Stimulated activated effector memory CD8-positive, alpha-beta T cell treated with anti-CD3 and anti-CD28 coated beads, Interleukin-12 subunit alpha, Interleukin-12 subunit beta, amount 100 ng/mL, for 72 hours (primary cell): Measurements from ENCODE around the gene TYW3.

Experiments used
- ATAC-seq: fragments of 150-1000 bp; cut with Tn5 transposase; 2 replicates; pipeline ENCODE4 v1.10.0; 2021
- DNase-seq, 2 donors: peaks; one replicate each; pipeline ENCODE4 v3.0.0; 2021 to 2022; ENCODE audit warnings: low spot score in 2 of 2
- H3K27ac Mint-ChIP-seq: one replicate; pipeline ENCODE4 v1.8.0; 2022; ENCODE audit warnings: mild to moderate bottlenecking, mixed read lengths
- H3K36me3 Mint-ChIP-seq: one replicate; pipeline ENCODE4 v1.8.0; 2022; ENCODE audit warnings: mild to moderate bottlenecking, mixed read lengths
- H3K4me1 Mint-ChIP-seq: one replicate; pipeline ENCODE4 v1.8.0; 2022; ENCODE audit warnings: mixed read lengths
- H3K4me3 Mint-ChIP-seq: one replicate; pipeline ENCODE4 v1.8.0; 2022; ENCODE audit warnings: mild to moderate bottlenecking, mixed read lengths
- H3K9me3 Mint-ChIP-seq: one replicate; pipeline ENCODE4 v1.8.0; 2022; ENCODE audit warnings: mixed read lengths

Gene TYW3

GRCh38 chr1:74732960-74733603, at the start of gene TYW3, which contains the start of gene CRYZ:
TYW3 (plus strand) TSS chr1:74733152; CDS start chr1:74733245, 93 bp downstream.
CRYZ (minus strand) TSS chr1:74733050; CDS start chr1:74724821, 8,229 bp downstream.
- Mint-ChIP-seq H3K4me3 (peak within 1 kb of the TSS; percentile 88), H3K36me3 (peaks cover 34% of the 10 kb centered on the region), H3K27ac (peak within 1 kb of the TSS; percentile 96), H3K4me1 (peaks cover 39% of the 10 kb centered on the region), H3K9me3 (no peaks in the 10 kb centered on the region)
- ATAC-seq (peak; percentile 93), DNase-seq (peak; percentile 64 to 90)

- H3K36me3 Mint-ChIP-seq = no peaks in the 10 kb centered on the region
- H3K4me3 Mint-ChIP-seq = no peak overlapping the region
- H3K4me1 Mint-ChIP-seq = peaks cover 5% of the 10 kb centered on the region
- DNase-seq (no peak), ATAC-seq (no peak)
- H3K27ac Mint-ChIP-seq = no peak overlapping the region
- no peaks in the 10 kb centered on the region for H3K9me3 Mint-ChIP-seq
These were observed 49.3 kb upstream of the TYW3 start for GRCh38 chr1:74683656-74684055.

- H3K4me3 Mint-ChIP-seq = no peak overlapping the region
- no peaks in the 10 kb centered on the region for H3K9me3 Mint-ChIP-seq
- H3K27ac Mint-ChIP-seq = no peak overlapping the region
- no peaks in the 10 kb centered on the region for H3K36me3 Mint-ChIP-seq
- peaks cover 5% of the 10 kb centered on the region for H3K4me1 Mint-ChIP-seq
- DNase-seq (no peak), ATAC-seq (no peak)
These were observed 48.7 kb upstream of the TYW3 start for GRCh38 chr1:74684301-74684700.

- Mint-ChIP-seq H3K36me3 (no peaks in the 10 kb centered on the region), H3K4me3 (no peak overlapping the region), H3K9me3 (no peaks in the 10 kb centered on the region), H3K4me1 (no peaks in the 10 kb centered on the region), H3K27ac (no peak overlapping the region)
- ATAC-seq (no peak), DNase-seq (no peak)
These were observed 46.0 kb upstream of the TYW3 start for GRCh38 chr1:74686928-74687327.

- Mint-ChIP-seq H3K27ac (no peak overlapping the region), H3K4me1 (no peaks in the 10 kb centered on the region), H3K9me3 (no peaks in the 10 kb centered on the region), H3K36me3 (no peaks in the 10 kb centered on the region), H3K4me3 (no peak overlapping the region)
- peak; percentile 30 to 62 for DNase-seq
- no peak for ATAC-seq
These were observed 43.2 kb upstream of the TYW3 start for GRCh38 chr1:74689621-74690363.

GRCh38 chr1:74690364-74690696, 42.6 kb upstream of the TYW3 start:
- no peaks in the 10 kb centered on the region for H3K4me1 Mint-ChIP-seq
- no peak overlapping the region for H3K27ac Mint-ChIP-seq
- H3K9me3 Mint-ChIP-seq = no peaks in the 10 kb centered on the region
- no peaks in the 10 kb centered on the region for H3K36me3 Mint-ChIP-seq
- DNase-seq (no peak), ATAC-seq (no peak)
- H3K4me3 Mint-ChIP-seq = no peak overlapping the region

GRCh38 chr1:74690909-74691308, 42.0 kb upstream of the TYW3 start:
- Mint-ChIP-seq H3K4me1 (no peaks in the 10 kb centered on the region), H3K4me3 (no peak overlapping the region)

GRCh38 chr1:74693473-74693872, 39.5 kb upstream of the TYW3 start:
- H3K4me3 Mint-ChIP-seq = no peak overlapping the region
- no peak overlapping the region for H3K27ac Mint-ChIP-seq
- no peaks in the 10 kb centered on the region for H3K4me1 Mint-ChIP-seq
- no peaks in the 10 kb centered on the region for H3K9me3 Mint-ChIP-seq
- no peak for ATAC-seq
- no peak for DNase-seq
- no peaks in the 10 kb centered on the region for H3K36me3 Mint-ChIP-seq

More at GRCh38 chr1:74690909-74691308, 42.0 kb upstream of the TYW3 start:
- no peak overlapping the region for H3K27ac Mint-ChIP-seq
- ATAC-seq (no peak), DNase-seq (no peak)
- no peaks in the 10 kb centered on the region for H3K36me3 Mint-ChIP-seq
- no peaks in the 10 kb centered on the region for H3K9me3 Mint-ChIP-seq

- Mint-ChIP-seq H3K9me3 (no peaks in the 10 kb centered on the region), H3K4me1 (peaks cover 4% of the 10 kb centered on the region), H3K4me3 (no peak overlapping the region), H3K36me3 (peaks cover 12% of the 10 kb centered on the region), H3K27ac (peak overlapping the region; percentile 15)
- DNase-seq = no peak
- no peak for ATAC-seq
These were observed 35.1 kb upstream of the TYW3 start for GRCh38 chr1:74697832-74698231.

GRCh38 chr1:74699331-74699730, 33.6 kb upstream of the TYW3 start:
- Mint-ChIP-seq H3K36me3 (peaks cover 27% of the 10 kb centered on the region), H3K9me3 (no peaks in the 10 kb centered on the region), H3K4me1 (peaks cover 6% of the 10 kb centered on the region), H3K27ac (no peak overlapping the region), H3K4me3 (no peak overlapping the region)
- ATAC-seq = no peak
- DNase-seq = no peak

GRCh38 chr1:74703386-74704182, 29.4 kb upstream of the TYW3 start:
- peaks cover 67% of the 10 kb centered on the region for H3K36me3 Mint-ChIP-seq
- no peak overlapping the region for H3K27ac Mint-ChIP-seq
- DNase-seq = no peak
- no peak for ATAC-seq
- no peak overlapping the region for H3K4me3 Mint-ChIP-seq
- no peaks in the 10 kb centered on the region for H3K9me3 Mint-ChIP-seq
- H3K4me1 Mint-ChIP-seq = peaks cover 10% of the 10 kb centered on the region

GRCh38 chr1:74712881-74713280, 20.1 kb upstream of the TYW3 start:
- ATAC-seq (no peak), DNase-seq (no peak)
- Mint-ChIP-seq H3K4me1 (peaks cover 11% of the 10 kb centered on the region), H3K4me3 (no peak overlapping the region), H3K27ac (no peak overlapping the region), H3K9me3 (no peaks in the 10 kb centered on the region), H3K36me3 (peaks cover 57% of the 10 kb centered on the region)

GRCh38 chr1:74713849-74714248, 19.1 kb upstream of the TYW3 start:
- H3K36me3 Mint-ChIP-seq = peaks cover 47% of the 10 kb centered on the region
- ATAC-seq (no peak), DNase-seq (no peak)
- H3K4me1 Mint-ChIP-seq = peaks cover 6% of the 10 kb centered on the region
- no peaks in the 10 kb centered on the region for H3K9me3 Mint-ChIP-seq
- no peak overlapping the region for H3K27ac Mint-ChIP-seq
- H3K4me3 Mint-ChIP-seq = no peak overlapping the region

GRCh38 chr1:74714429-74715235, 18.3 kb upstream of the TYW3 start:
- no peak overlapping the region for H3K27ac Mint-ChIP-seq

GRCh38 chr1:74715236-74715502, 17.8 kb upstream of the TYW3 start:
- no peak overlapping the region for H3K4me3 Mint-ChIP-seq
- no peaks in the 10 kb centered on the region for H3K9me3 Mint-ChIP-seq
- H3K36me3 Mint-ChIP-seq = peaks cover 37% of the 10 kb centered on the region
- no peak for ATAC-seq
- DNase-seq = no peak
- peaks cover 6% of the 10 kb centered on the region for H3K4me1 Mint-ChIP-seq
- H3K27ac Mint-ChIP-seq = no peak overlapping the region

More at GRCh38 chr1:74714429-74715235, 18.3 kb upstream of the TYW3 start:
- DNase-seq (no peak), ATAC-seq (no peak)
- peaks cover 6% of the 10 kb centered on the region for H3K4me1 Mint-ChIP-seq
- peaks cover 39% of the 10 kb centered on the region for H3K36me3 Mint-ChIP-seq
- H3K9me3 Mint-ChIP-seq = no peaks in the 10 kb centered on the region
- no peak overlapping the region for H3K4me3 Mint-ChIP-seq
